Measurements from ENCODE around the gene CLEC4C. TPM values are rescaled to one million over a fixed set of nuclear protein-coding genes. Genes with fewer than 3 reads are reported as not detected.
"Not testable (repeated sequence)": the region's sequence is repeated elsewhere in the genome, so short reads cannot be mapped to it uniquely, and the experiment has no call there.

The CLEC4C gene
- total and polyA plus RNA-seq, 2 of the 4 experiments (the other 2 are of a cell fraction) = not detected

- CTCF ChIA-PET = no interaction called here
- no CpG with 5 or more reads among the region's 3 CpGs for WGBS, 2 experiments (ENCODE audit: extremely low coverage in 2 of 2, insufficient read length in 1 of 2)
- dilution Hi-C loops (cut with HindIII; ENCODE audit: low sequenced_read_pairs, unreplicated experiment) = no loop called here
Observed at GRCh38 chr12:7793211-7793610, 46.0 kb upstream of the CLEC4C start.

GRCh38 chr12:7788884-7789528 lies 41.8 kb upstream of the CLEC4C start, which contains the start of gene NANOG:
TSS of gene NANOG (plus strand) at chr12:7789402. CDS start at chr12:7789615, 213 bp downstream.
- no CpG with 5 or more reads among the region's 13 CpGs for WGBS, 2 experiments (ENCODE audit: extremely low coverage in 2 of 2, insufficient read length in 1 of 2)
- H2AFZ ChIP-seq (replicated peaks; ENCODE audit: low read length, poor library complexity); ATAC-seq (ENCODE audit: low read depth); CTCF ChIA-PET; H3K9ac ChIP-seq (ENCODE audit: low read depth, low read length); H3K56ac ChIP-seq (ENCODE audit: extremely low read depth, insufficient read depth, low read length); H3K79me1 ChIP-seq (ENCODE audit: low read depth in 1 of 2, low read length in 2 of 2); H2AK9ac ChIP-seq (replicated peaks; ENCODE audit: low read depth, low read length, poor library complexity); H2BK15ac ChIP-seq (ENCODE audit: low read depth, low read length); H2BK20ac ChIP-seq (ENCODE audit: low read depth, low read length); H3K4me1 ChIP-seq (ENCODE audit: control insufficient read depth, insufficient read depth, low read length); H3K4me3 ChIP-seq (ENCODE audit: insufficient read depth, low read depth, low read length); H4K20me1 ChIP-seq (ENCODE audit: insufficient read depth, low read length); H3K23ac ChIP-seq (ENCODE audit: low read depth, low read length); intact Hi-C loops (cut with micrococcal nuclease); H3K36me3 ChIP-seq (ENCODE audit: control insufficient read depth, insufficient read depth, low read length); H4K5ac ChIP-seq (ENCODE audit: low read depth, low read length); H3K4ac ChIP-seq (ENCODE audit: low read depth, low read length); BruUV-seq (replicated peaks); H4K8ac ChIP-seq (ENCODE audit: low read depth in 2 of 2, low read length in 2 of 2); H3K4me2 ChIP-seq (ENCODE audit: low read depth, low read length); H3K14ac ChIP-seq (replicated peaks; ENCODE audit: low read depth, low read length); POLR2A ChIA-PET (ENCODE audit: unreplicated experiment); H3K18ac ChIP-seq (ENCODE audit: low read depth, low read length); H3K27ac ChIP-seq (ENCODE audit: insufficient read depth, low read length); H4K91ac ChIP-seq (ENCODE audit: insufficient read depth, low read depth, low read length); H2AK5ac ChIP-seq (ENCODE audit: low read depth, low read length); H3K27me3 ChIP-seq (ENCODE audit: control insufficient read depth, insufficient read depth, low read length); H2BK5ac ChIP-seq (ENCODE audit: low read depth, low read length, poor library complexity, severe bottlenecking); dilution Hi-C loops (cut with HindIII; ENCODE audit: low sequenced_read_pairs, unreplicated experiment); H3K9me3 ChIP-seq (ENCODE audit: control insufficient read depth, insufficient read depth, low read length); H3K9me1 ChIP-seq (ENCODE audit: insufficient read depth, low read length); DNase-seq; in situ Hi-C loops (cut with MboI; ENCODE audit: low sequenced_read_pairs); H2BK120ac ChIP-seq (ENCODE audit: low read depth, low read length): not testable (repeated sequence)

More at GRCh38 chr12:7793211-7793610, 46.0 kb upstream of the CLEC4C start:
- Histone ChIP-seq H3K4ac (ENCODE audit: low read depth, low read length) (no peak overlapping the region), H2BK15ac (ENCODE audit: low read depth, low read length) (no peak overlapping the region), H4K5ac (ENCODE audit: low read depth, low read length) (no peak overlapping the region), H3K79me1 (ENCODE audit: low read depth in 1 of 2, low read length in 2 of 2) (no peaks in the 10 kb centered on the region), H2AK9ac (replicated peaks; ENCODE audit: low read depth, low read length, poor library complexity) (no peak overlapping the region), H3K56ac (ENCODE audit: extremely low read depth, insufficient read depth, low read length) (no peak overlapping the region), H3K9me1 (ENCODE audit: insufficient read depth, low read length) (no peaks in the 10 kb centered on the region), H3K27ac (ENCODE audit: insufficient read depth, low read length) (no peak overlapping the region), H4K20me1 (ENCODE audit: insufficient read depth, low read length) (no peaks in the 10 kb centered on the region), H3K23ac (ENCODE audit: low read depth, low read length) (no peak overlapping the region), H3K4me3 (ENCODE audit: insufficient read depth, low read depth, low read length) (no peak overlapping the region), H2BK20ac (ENCODE audit: low read depth, low read length) (no peak overlapping the region), H2BK5ac (ENCODE audit: low read depth, low read length, poor library complexity, severe bottlenecking) (no peak overlapping the region), H3K4me1 (ENCODE audit: control insufficient read depth, insufficient read depth, low read length) (no peaks in the 10 kb centered on the region), H3K18ac (ENCODE audit: low read depth, low read length) (no peak overlapping the region), H4K91ac (ENCODE audit: insufficient read depth, low read depth, low read length) (no peak overlapping the region), H3K4me2 (ENCODE audit: low read depth, low read length) (no peak overlapping the region), H3K27me3 (ENCODE audit: control insufficient read depth, insufficient read depth, low read length) (peaks cover 3% of the 10 kb centered on the region), H3K9ac (ENCODE audit: low read depth, low read length) (no peak overlapping the region), H3K14ac (replicated peaks; ENCODE audit: low read depth, low read length) (no peak overlapping the region), H2BK120ac (ENCODE audit: low read depth, low read length) (no peak overlapping the region), H3K9me3 (ENCODE audit: control insufficient read depth, insufficient read depth, low read length) (no peaks in the 10 kb centered on the region), H2AK5ac (ENCODE audit: low read depth, low read length) (no peak overlapping the region), H4K8ac (ENCODE audit: low read depth in 2 of 2, low read length in 2 of 2) (no peak overlapping the region), H2AFZ (replicated peaks; ENCODE audit: low read length, poor library complexity) (no peak overlapping the region), H3K36me3 (ENCODE audit: control insufficient read depth, insufficient read depth, low read length) (no peaks in the 10 kb centered on the region)
- no peak for ATAC-seq (ENCODE audit: low read depth)
- TF ChIP-seq RAD21 (IDR thresholded peaks at IDR 0.05; ENCODE audit: low read length) (no peak), FOS (IDR thresholded peaks at IDR 0.05; ENCODE audit: low read depth, low read length) (no peak)
- no TSS peak for BruUV-seq (replicated peaks)
- DNase-seq = no peak
- intact Hi-C loops (cut with micrococcal nuclease) = no loop called here
- in situ Hi-C loops (cut with MboI; ENCODE audit: low sequenced_read_pairs) = no loop called here
- POLR2A ChIA-PET (ENCODE audit: unreplicated experiment) = no interaction called here

Measured in IMR-90 (cell line).